GM19452 (cell line): ENCODE results near the gene SEC11C.

Experiments used
- ATAC-seq: cut with Tn5 transposase; IDR thresholded peaks from one replicate; pipeline ENCODE4 v1.9.1; 2021; ENCODE audit not compliant: unreplicated experiment

Gene SEC11C

DNA sequence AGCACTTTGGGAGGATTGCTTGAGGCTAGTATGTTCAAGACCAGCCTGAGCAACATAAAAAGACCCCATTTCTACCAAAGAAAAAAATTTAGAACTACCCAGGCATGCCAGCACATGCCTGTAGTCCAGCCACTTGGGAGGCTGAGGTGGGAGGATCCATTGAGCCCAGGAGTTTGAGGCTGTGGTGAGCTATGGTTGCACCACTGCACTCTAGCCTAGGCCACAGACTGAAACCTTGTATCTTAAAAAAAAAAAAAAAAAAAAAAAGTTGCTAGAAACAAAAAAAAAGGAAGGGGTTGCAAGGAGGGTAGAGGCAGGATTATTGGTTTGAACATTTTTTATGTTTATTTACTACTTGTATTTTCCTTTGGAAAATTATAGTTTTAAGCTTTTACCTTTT, 4.8 kb downstream of the SEC11C start:
- no peak for ATAC-seq

- no peak for ATAC-seq
These were observed 5.4 kb downstream of the SEC11C start for GRCh38 chr18:59145055-59145454.

GRCh38 chr18:59148192-59148591, 8.5 kb downstream of the SEC11C start:
- no peak for ATAC-seq

DNA sequence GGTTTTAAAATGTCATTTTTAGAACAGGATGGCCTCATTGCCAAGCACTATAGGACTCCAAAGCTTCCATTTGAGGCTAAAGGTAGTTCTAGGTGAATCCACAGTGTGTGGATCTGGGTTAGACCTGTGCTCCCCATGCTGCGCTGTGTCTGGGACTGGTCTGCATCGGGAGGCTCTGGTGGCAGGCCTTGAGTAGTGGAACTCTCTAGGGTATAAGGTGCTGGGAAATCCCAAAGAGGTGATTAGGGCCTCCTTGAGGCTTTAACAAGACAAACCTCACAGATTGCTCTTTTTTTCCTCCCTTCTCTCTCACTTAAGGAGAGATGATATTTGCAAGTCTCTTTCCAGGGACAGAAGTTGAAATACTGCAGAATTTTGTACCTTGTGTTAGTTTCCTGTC, 9.3 kb downstream of the SEC11C start:
- ATAC-seq = no peak

- ATAC-seq = no peak
These were observed 9.7 kb downstream of the SEC11C start for GRCh38 chr18:59149416-59149815.

DNA sequence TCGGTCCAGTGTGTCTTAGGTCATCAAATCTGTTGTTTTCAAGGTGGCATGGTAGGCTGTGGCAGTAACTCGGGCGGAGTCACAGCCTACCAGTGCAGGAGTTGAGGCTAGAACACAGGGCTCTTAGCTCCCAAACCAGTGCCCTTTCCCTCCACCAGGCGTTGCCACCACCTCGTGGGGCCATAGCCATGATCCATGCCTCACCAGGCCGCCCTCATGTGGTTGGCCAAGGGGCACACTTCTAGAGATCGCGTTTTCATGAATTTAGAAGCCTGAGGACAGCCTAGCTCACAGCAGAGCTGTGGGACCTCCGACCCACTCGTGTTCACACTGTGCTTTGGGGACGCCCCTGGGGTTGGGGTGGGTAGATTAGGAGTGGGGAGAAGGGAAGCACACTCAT, 10.6 kb downstream of the SEC11C start:
- ATAC-seq = no peak

GRCh38 chr18:59155153-59155552, 15.5 kb downstream of the SEC11C start:
- ATAC-seq = no peak

GRCh38 chr18:59156316-59156715, 16.6 kb downstream of the SEC11C start:
- ATAC-seq = no peak

GRCh38 chr18:59159265-59159664, 19.6 kb downstream of the SEC11C start:
- no peak for ATAC-seq

DNA sequence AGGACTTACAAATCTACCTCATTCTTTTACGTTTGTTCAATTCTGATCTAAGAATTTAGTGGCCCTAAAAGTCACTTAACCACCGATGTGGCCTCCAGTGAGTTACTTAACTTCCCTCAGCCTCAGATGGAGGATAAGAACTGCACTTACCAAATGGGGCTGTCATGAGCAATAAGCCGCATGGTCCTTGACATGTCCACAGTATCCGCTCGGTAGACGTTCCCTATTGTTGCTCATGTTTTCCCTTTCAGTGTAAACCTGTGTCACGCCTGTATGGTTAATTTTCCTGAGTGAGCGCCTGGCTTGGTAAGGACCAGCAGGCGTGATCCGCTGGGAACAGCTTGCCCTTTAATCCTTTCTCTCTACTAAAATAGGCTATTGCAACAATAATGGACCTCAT, 20.3 kb downstream of the SEC11C start:
- no peak for ATAC-seq

GRCh38 chr18:59172664-59173249, 33.1 kb downstream of the SEC11C start:
- no peak for ATAC-seq

DNA sequence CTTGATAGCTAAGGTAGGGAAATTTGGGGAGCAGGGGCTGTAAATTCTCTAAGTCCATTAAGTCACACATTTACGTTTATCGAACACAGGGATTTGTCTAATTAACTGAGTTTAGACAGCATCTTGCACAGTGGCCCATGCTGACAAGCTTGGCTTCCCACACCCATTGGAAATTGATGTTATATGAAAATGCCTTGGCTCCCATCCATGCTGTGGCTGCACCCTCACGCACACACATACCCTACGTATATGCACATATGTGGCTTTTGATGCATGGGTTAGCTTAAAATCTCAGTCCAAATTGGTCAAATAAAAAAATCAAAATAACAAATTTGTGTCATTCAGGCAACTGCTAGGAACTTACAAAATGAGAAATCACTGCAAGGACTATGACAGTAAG, 37.8 kb downstream of the SEC11C start:
- ATAC-seq = no peak

- no peak for ATAC-seq
These were observed 40.6 kb downstream of the SEC11C start for GRCh38 chr18:59180150-59180845.

GRCh38 chr18:59182673-59183072, 43.0 kb downstream of the SEC11C start:
- ATAC-seq = no peak

- no peak for ATAC-seq
These were observed 49.3 kb downstream of the SEC11C start for GRCh38 chr18:59189008-59189407.

- ATAC-seq = no peak
These were observed 50.1 kb downstream of the SEC11C start for GRCh38 chr18:59189746-59190145.

DNA sequence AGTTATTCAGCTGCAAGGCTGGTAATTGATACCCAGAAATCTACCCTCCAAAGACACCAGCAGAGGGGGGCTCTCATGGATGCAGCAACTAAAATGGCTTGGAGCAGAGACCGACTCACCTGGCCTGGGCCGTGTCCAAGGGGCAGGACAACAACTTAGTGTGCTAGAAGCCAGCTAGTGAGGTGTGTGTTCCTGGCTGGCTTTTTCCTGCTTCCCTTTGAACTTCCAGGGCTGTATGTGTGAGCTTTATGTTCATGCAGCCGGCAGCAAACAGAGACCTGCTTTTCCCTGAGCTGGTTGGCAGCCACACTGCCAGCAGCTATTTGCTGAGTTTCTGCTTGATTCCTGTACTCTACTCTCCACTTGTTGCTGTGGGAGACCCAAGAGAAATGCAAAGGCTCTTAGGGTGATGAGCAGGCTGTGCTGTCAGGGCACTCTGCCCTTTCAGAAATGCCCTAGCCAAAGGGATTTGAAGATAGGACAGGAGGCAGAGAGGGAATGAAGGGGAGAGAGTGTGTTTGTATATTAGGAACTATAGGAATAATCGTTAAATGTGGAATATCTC, 56.6 kb downstream of the SEC11C start:
- ATAC-seq = no peak

- no peak for ATAC-seq
These were observed 58.0 kb downstream of the SEC11C start for GRCh38 chr18:59197636-59198035.

DNA sequence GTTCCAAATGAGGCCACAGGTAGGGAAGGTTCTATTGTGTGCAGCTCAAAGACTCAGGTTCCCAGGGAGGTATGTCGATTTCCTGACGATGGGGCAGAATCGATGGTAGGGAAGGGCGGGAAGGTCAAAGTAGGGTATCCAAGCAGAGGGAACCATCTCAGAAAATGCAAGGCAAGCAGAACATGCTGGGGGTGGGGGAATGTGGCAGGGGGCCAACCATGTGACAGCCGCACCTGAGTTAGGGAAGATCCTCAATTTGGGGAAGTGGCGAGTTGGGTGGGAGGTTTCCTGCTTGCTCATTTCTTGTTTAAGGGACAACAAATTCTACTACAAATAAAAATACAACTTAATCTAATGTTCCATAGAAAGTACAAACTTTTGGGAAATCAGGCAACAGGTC, 58.5 kb downstream of the SEC11C start:
- ATAC-seq = no peak

DNA sequence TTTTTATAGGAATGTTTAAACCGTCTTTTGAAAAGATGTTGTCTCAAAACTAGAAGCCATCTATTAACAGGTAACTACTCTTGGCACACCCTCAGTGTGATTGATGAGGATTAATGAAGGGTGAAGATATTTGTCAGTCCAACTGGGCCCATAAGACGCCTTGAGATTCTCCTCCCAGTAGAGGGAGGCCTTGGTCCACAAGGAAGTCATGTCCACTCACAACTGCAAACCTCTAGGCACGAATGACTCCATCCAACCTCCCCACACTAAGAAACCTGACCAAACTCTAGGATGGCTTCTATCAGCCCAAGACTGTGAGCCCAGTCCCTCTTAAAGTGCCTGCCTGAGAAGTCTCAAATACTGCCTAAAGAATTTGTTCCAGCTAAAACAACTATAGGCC, 61.1 kb downstream of the SEC11C start:
- no peak for ATAC-seq

DNA sequence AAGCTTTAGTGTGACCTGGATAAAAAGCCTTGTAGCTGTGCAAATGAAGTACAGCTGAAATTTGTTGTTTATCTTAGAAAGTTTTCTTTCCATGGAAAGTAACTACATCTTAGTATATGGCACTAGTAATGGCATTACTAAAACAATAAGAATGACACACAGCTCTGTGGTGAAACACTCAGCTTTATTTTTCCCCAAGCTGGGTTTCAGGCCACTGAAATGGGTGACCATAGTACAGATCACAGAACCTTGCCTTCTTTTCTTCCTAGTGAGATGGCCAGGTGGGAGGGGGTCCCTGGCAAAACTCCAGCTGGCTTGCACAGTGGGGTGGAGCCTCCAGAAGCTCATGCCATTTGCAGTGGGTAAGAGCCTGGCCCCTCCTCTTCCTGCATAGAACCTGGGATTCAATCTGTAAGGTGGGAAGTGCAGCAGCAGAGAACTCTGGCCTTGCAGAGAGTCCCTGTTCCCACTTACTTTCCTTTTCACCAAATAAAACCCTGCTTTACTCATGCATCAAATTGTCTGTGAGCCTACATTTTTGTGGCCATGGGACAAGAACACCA, 62.7 kb downstream of the SEC11C start:
- ATAC-seq = no peak

DNA sequence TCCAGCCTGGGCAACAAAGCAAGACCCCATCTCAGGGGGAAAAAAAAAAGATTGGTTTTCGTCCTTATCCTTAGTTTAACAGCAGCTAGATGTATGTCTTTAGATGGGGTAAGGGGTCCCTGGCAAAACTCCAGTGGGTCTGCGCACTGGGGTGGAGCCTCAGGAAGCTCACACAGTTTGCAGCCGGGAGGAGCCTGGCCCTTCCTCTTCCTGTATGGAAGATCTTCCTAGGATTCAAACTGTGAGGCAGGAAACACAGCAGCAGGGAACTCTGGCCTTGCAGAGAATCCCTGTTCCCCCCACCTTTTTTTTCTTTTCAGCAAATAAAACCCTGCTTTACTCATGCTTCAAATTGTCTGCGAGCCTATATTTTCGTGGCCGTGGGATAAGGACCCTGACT, 67.8 kb downstream of the SEC11C start:
- no peak for ATAC-seq
